GM19238 (cell line): ENCODE data around the gene KCNK3.
"Not testable (repeated sequence)": the region's sequence is repeated elsewhere in the genome, so short reads cannot be mapped to it uniquely, and the experiment has no call there.

ENCODE experiments used
- DNase-seq: peaks from one replicate; pipeline ENCODE4 v3.0.0; 2011; ENCODE audit warnings: low spot score; ENCODE audit not compliant: insufficient read length

The KCNK3 gene

DNA sequence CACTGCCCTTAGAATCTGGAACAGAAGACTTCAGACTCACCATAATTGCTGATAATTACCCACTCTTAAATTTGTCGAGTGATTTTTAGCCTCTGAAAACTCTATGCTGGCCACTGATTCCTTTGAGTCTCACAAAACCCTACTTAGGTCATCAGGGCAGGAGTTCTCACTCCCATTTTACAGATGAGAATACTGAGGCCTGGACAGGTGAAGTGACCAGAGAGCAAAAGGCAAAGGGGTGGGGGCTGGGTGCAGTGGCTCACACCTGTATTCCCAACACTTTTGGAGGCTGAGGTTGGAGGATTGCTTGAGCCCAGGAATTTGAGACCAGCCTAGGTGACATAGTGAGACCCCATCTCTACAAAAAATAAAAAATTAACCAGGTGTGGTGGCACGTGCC is 36.8 kb downstream of the KCNK3 start:
- no peak for DNase-seq

DNA sequence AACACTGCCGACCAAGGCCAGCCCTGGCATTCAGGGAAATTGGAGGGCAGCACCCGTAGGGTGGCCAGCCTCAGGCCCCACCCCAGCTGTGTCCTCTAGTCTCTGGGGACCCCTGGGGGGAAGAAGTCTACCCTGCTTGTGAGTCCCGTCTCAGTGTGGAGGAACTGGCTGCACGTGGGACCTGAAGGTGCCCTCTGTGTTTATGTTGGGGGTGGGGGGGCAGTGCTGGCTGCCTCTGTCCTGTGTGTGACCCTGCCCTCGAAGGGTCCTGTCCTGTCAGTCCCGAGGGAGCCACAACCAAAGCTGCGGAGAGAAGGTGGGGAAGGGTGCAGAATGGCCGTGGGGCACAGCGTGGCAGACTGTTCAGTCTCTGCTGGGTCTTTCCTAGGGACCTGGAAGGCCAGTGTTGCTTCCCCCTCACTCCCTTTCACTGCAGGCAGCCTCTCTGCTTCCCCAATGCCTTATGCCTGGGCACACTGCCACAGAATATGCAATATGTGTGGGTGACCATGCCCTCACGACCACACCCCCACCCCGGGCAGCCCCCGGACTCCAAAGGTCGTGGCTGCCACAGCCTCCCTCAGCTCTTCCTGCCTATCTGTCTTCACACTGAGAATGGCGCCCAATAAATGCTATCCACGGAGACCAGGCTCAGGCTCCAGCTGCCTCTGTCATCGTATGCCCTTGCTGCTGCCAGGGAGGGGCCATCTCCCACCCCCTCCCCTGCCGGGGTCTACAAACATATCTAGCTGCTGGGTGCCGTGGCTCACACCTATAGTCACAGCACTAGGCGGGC is 38.2 kb downstream of the KCNK3 start:
- DNase-seq = no peak

DNA sequence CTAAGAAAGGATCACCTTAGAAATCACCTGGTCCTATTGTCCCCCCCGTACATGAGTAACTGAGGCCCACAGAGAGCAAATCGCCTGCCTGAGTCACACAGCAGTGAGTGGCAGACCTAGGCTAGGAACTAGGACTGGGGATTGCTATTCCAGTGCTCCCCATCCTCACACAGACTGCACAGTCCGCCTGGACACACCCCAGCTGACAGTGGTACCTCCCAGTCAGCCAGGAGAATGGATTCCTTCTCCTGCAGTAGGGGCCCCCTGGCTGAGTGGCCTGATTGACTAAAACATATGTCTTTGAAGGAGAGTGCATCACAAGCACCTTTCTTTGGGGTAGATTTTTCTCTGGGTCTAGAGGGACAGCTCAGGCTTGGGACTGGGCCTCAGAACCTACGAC is 39.2 kb downstream of the KCNK3 start:
- no peak for DNase-seq

DNA sequence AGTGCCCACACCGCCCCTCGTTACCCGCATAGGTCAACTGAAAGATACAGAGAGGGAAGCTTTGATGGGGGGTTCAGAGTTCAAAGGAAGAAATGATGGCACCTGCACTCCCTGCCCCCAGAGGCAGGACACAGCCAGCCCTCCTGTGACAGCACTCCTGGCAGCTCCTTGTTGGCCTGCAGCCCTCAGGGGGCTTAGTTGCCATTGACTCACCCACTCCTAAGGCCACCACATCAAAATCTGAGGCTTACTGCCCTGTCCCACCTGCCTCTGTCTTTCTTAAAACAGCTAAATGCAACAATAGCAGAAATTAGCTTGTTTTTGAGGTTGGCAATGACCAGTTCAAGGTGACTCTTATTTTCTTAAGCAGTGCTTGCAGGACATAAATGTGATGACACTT is 39.9 kb downstream of the KCNK3 start:
- DNase-seq = no peak

DNA sequence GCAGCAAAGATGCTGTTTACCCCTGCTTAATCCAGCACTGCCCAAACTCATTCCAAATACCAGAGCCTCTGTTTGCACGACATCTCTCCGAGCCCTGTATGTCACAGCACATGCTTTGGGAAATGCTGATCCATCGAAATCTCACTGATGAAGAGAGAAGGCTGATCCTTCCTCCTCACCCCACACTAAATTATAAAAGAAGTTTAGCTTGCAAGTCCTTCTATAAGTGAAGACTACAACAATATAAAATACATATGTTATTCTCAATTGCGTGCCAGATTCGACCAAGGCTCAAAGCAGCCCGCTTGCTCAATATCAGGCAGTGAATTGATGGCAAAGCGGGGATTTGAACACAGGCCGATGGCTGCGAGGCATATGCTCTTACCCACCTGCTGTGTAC is 40.9 kb downstream of the KCNK3 start:
- no peak for DNase-seq

DNA sequence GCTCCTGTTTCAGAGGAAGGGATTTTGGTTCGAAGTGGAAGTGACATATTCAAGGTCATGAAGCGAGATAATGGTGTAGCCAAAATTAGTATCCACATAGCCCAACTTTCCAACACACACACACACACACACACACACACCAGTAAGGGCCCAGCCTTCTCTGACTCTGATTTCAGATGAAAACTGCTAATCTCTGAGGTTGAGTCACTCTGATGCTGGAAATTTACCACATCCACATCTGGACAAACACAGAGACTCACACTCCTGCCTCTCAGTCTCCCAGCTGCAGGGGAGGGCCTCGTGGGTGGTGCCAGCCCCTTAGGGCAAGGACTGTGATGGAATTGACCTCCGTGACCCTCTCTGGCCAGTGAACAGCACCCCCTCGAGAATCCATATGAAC is 42.6 kb downstream of the KCNK3 start:
- DNase-seq = no peak

DNA sequence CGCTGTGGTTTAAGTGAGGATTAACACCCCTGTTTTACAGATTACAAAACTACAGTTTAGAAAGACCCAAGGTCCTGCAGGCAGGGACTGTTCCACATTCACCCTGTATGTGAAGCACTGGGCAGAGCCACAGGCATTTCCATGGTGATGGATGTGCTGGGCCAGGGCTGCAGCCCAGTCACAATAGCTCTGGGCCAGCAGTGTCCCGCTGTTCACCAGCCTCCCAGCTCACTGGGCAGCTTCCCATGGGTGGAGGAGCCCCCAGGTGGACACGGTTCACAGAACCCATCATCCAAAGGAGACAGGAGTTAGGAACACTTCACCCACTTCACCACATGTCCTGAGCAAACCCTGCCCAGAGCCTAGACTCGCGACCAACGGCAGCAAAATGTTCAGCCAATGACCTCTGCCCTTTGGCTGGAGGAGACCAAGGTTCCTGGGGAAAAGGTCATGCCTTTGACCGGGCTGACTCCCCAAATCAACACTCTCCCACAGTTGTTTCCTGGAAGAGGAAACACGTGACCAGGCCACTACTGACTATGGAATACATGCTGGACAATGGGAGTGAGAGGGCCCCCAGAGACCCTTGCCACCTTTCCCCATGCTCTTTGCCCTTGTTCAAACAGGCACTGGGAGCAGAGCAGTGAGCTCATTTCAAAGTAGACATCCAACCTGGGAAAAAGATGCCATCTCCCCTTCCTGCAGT is 43.5 kb downstream of the KCNK3 start:
- no peak for DNase-seq

DNA sequence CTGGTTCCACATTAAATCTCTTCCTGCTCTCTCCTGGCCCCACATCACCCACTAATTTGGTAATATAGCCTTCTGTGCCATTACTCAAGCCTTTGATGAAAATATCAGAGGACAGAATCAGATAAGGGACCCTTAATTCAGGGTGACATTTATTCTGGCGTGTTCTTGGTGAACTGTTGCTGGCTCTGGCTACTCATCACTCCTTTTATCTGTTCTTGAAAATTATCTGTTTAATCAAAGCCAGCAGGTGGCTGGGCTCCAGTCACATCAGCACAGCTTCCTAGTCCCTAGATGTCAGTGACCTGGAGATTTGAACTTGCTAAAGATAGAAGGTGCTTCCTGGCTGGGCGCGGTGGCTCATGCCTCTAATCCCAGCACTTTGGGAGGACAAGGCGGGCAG is 44.7 kb downstream of the KCNK3 start:
- DNase-seq = no peak

DNA sequence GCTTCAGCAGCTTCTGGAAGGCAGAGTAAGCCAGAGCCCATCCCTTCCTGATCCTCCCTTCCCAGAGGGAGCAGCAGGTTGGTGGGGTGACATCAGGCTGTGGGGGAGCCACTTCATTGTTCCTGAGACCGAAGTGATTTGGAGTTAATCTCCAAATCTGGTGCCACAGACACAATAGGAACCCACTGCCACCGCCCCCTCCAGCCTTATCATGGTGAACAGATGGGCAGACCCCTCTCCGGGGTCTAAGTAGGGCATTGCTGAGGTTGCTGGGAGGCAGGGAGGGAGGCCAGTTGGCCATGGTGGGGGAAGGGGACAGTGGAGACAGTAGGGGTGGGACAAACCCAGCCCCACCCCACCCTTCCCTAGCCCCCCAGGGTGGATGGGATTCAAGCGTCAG is 46.0 kb downstream of the KCNK3 start:
- no peak for DNase-seq

DNA sequence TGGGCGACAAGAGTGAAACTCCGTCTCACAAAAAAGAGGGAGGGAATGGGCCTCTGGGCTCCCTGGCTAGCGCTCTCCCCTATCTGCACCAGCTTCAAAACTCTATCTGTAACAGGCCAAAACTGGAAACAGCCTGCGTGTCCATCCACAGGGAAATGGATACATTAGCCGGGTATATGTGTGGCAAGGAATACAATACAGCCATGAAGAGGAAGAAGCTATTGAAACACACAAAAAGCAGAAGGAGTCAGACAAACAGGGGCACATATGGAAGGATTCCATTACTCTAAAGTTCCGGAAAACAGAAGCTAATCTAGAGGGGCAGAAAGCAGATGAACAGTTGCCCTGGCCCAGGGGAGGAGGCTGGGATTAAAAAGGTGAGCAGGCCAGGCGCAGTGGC is 47.0 kb downstream of the KCNK3 start:
- DNase-seq = no peak

DNA sequence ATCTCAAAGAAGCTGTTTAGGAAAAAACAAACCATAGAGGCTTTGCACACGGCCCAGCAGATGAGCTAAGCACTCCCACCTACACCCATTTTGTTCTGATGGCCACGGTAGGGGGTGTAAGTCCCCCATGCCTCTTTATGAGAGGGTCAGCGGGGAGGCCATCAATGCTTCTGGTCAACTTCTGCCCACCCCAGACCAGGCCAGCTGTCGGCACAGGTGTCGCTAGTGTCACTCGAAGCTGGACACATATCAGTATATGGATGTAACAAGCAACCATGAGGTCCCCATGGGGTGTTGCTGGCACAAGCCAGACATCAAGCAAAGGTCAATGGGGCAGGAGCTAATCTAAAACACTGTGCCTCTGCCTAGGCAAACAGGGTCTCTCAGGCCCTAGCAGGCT is 47.8 kb downstream of the KCNK3 start:
- DNase-seq = no peak

DNA sequence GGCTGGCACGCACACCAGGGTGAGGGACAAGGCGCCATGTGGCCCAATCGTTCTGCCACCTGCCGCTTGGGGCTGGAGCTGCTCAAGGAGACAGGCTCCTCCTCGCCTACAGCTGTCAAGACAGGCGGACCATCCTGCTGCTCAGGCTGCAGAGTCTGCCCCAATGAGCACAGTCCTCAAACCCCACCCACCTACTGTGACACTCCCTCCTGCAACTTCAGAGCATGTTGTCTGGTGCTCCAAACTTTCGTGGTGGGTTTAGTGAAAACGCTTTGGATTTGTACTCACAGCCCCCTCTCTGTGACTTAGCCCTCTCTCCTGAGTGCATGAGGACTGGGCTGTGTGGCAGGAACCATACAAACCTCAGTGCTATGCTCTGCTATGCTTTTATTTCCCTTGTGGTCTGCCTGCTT is 48.4 kb downstream of the KCNK3 start:
- DNase-seq = no peak

DNA sequence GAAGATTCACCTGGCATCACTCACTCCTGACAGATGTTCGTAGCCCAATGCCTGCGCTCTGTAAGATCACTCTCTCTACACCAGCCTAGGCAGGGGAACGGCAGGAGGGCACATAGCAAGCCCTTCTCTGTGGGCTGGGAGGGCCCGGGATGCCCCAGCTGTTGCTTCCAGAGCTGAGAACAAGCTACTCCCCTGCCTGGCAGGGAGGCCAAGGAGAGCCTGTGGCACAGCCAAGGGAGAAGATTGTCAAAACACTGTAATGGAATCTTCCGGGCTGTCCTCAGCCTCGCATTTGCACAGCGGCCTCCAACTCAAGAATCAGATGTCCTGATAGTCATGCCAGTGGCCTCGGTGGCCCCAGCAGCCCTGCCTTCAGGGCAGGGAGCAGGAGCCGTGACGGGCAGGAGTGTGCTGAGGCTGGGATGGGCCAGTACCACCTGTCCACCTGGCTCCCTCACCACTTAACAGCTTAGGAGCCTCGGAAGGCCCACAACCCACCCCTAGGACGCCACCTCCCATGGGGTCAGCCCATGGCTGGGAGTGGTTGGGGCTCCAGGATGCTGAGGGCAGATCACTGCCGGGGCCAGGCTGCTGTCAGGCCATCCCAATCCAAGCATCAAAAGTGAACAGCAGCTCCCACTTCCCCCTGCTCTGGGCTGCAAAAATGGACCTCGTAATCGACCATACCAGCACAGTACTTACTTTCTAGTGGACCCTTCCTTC is 49.7 kb downstream of the KCNK3 start:
- DNase-seq = no peak

DNA sequence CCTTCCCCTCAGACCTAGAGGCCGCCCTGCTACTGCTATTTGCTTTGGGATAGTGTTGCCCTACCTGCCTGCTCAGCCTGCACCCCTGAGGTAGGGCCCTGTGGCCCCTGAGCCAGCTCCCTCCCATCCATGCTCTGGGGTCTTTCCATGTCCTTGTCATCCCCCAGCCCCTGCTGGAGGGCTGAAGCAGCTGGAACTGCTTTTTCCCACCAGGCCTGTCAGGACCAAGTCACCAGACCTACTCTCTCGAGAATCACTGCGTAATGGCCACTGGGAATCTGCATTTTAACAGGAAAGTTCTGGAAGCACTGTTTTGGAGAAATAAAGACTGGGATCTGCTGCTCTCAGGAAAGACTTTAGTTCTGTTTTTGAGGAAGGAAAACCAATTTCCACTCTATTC is 51.3 kb downstream of the KCNK3 start:
- DNase-seq = no peak

DNA sequence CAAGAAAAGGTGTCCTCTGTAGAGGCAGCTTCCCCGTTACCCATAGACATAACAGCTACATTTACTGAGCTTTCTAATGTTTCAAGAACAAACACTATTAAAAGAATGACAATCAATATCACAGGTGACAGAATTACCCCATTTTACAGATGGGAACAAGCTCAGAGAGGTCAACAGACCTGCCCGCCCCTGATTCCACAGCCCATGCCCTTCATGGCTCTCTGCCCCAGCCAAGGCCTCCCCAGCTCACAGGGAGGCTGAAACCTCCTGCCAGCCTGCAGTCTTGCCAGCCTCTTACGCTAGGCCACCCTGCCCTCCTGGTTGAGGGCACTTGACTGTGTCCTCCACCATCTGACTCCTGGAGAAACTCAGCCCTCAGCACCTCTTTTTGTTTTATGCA is 52.4 kb downstream of the KCNK3 start:
- no peak for DNase-seq

DNA sequence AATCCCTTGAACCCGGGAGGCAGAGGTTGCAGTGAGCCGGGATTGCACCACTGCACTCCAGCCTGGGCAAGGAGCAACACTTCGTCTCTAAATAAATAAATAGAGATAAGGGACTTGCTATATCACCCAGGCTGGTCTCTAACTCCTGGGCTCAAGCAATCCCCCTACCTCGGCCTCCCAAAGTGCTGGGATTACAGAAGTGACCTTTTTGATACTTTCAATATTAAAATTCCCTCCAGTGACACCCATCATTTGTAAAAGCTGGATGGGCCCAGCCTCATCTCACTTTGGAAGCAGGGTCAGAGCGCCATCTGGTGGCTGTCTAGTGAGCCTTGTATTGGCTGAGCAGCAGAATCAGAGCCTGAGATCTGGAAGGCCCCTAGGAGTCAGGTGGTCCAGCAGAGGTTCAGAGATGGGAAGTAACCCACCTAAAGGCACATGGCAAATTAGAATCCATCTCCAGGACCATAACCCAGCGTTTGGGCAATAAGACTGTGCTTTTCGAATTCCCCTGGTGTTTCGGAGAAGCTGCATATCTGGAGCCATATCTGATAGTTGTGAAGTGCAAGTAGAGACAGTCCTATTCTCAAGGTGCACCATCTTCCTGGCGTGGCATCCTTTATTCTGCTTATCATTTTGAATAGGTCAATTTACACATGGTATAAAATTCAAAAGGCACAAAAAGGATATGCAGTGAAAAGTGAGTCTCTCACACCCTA is 53.2 kb downstream of the KCNK3 start:
- DNase-seq = peak; percentile 59

DNA sequence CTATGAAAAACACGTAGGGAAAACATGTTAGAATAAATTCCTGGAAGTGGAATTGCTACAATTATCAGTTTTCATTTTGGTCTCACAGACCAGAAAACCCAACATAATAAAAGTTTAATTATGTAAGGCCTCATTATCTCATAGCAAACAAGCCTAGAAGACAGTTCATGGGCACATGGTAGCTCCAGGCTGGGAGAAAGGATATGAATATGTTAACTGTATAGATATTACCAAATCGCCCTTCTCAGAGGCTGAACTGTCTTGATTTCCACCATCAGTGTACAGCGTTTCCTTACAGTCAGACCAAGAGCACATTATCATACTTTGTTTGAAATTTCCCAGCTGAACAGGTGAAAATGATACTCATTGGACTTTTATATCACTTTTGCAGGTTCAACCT is 54.4 kb downstream of the KCNK3 start:
- DNase-seq = no peak

DNA sequence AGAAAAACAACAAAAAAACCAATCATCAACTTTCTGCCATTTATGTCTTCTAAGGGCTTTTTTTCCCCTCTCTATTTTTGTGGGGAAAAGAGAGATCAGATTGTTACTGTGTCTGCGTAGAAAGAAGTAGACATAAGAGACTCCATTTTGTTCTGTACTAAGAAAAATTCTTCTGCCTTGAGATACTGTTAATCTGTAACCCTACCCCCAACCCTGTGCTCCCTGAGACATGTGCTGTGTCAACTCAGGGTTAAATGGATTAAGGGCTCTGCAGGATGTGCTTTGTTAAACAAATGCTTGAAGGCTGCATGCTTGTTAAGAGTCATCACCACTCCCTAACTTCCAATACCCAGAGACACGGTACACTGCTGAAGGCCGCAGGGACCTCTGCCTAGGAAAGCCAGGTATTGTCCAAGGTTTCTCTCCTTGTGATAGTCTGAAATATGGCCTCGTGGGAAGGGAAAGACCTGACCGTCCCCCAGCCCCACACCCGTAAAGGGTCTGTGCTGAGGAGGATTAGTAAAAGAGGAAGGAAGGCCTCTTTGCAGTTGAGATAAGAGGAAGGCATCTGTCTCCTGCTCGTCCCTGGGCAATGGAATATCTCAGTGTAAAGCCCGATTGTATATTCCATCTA is 57.4 kb downstream of the KCNK3 start:
- not testable (repeated sequence) for DNase-seq

DNA sequence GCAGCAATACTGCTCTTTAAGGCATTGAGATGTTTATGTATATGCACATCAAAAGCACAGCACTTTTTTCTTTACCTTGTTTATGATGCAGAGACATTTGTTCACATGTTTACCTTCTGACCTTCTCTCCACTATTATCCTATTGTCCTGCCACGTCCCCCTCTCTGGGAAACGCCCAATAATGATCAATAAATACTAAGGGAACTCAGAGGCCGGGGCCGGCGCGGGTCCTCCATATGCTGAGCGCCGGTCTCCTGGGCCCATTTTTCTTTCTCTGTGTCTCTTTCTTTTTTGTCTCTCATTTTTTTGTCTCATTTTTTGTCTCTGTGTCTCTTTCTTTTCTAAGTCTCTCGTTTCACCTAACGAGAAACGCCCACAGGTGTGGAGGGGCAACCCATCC is 57.9 kb downstream of the KCNK3 start:
- DNase-seq = not testable (repeated sequence)

DNA sequence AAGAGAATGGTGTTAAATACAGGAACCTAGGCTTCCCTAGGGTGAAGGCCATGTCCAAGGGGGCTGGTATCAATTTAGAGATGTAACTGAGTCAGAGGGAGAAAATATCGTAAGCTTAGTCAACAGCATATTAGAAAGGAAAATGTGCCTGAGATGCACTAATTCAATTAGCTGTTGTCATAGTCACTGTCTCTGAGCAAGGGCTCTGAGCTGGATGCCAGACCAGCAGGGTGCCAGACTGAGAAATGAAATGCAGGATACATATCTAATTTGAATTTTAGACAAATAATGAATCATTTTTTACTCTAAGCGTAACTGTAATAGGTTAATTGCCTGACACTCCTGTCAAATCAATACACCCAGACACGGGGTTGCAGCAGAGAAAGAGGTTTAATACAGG is 60.1 kb downstream of the KCNK3 start:
- DNase-seq = no peak

DNA sequence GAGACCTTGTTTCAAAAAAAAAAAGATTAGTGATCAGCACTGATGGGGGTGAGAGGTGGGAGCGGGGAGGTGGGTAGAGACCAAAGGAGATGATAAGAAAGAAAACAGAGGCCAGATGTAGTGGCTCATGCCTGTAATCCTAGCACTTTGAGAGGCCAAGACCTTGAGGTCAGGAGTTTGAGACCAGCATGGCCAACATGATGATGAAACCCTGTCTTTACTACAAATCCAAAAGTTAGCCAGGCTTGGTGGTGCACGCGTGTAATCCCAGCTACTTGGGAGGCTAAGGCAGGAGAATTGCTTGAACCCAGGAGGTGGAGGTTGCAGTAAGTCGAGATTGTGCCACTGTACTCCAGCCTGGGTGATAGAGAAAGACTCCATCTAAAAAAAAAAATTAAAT is 62.0 kb downstream of the KCNK3 start:
- DNase-seq = no peak
